Activated CD8-positive, alpha-beta memory T cell treated with anti-CD3 and anti-CD28 coated beads, Interleukin-2, amount 50 U/mL, for 1 hour (primary cell): Measurements from ENCODE around the gene SLC25A10.

Experiments
- DNase-seq: peaks from one replicate; pipeline ENCODE4 v3.0.0-alpha.2; 2020; ENCODE audit errors: extremely low read depth

SLC25A10 gene

DNA sequence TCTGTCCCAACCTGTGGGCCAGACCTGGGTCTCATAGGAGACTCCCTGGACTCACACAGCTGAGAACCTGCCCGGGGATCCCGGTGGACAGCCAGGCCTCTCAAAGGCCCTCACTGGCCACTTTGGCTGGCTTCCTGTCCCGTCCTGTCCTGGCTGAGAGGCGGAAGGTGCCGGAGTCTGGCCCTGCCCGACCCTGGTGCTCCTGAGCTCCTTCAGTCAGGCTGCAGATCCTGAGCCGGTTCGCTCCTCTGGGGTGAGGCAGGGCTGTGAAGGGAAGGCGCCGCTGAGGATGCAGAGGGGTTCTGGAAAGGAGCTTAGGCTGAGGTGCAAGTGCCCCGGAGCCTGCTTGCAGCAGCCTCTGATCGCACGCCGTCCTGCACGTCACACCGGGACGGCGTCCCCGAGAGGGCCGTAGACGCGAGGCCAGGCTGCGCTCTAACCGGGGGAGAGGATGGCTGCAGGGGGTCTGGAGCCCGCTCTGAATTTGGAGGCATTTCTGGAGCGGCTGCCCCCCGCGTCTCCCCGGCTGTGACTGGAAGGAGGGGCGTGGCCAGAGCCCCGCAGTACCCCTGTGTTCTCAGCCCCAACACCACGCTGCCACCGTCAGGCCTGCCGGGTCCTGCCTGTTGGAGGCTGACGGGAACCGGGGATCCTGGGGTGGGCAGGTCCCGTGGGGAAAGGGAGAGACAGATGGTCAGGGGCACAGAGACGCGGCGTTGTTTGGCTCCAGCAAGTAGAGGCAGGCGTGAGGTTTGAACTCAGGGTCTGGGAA, 24.1 kb upstream of the SLC25A10 start:
- no peak for DNase-seq

- DNase-seq, result no peak
Observed at GRCh38 chr17:81688616-81689015, 23.5 kb upstream of the SLC25A10 start.

DNA sequence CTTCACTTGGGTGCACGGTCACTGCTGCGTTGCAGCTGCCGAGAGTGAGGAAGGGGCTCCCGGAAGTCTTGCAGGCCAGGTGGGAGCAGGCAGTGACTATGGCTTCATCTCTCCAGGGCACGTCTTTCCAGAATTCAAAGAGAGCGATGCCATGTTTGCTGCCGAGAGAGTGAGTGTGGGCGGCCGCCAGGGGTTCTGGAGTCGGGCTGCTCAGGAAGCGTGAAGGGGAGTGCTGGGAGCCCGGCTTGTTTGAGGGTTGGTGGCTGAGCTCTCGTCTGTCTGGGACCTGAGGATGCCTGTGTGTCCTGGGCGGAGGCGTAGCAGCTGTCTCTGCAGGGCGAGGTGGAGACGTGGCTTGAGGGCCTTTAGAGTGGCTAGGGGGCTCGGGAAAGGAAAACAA, 22.0 kb upstream of the SLC25A10 start:
- DNase-seq, result no peak

DNA sequence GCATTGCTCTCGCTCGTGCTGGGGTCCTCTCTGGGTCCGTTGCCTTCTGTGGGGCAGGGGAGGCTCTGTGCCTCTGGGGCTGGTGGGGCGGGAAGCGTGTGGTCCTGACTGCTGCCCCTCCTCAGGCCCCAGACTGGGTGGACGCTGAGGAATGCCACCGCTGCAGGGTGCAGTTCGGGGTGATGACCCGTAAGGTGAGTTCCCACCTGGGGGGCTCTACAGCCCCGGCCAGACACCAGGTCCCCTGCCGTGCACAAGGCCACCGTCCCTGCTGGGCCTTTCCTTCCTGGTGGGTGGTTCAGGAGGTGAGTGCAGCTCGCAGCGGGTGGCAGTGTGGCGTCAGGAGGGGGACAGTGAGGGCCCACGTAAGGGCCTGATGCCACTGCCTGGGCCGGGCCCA, 21.5 kb upstream of the SLC25A10 start:
- no peak for DNase-seq

- no peak for DNase-seq
Observed at GRCh38 chr17:81691196-81691595, 20.9 kb upstream of the SLC25A10 start.

- DNase-seq, result no peak
Observed at GRCh38 chr17:81691608-81692007, 20.5 kb upstream of the SLC25A10 start.

- no peak for DNase-seq
Observed at GRCh38 chr17:81693509-81694210, 18.4 kb upstream of the SLC25A10 start.

- no peak for DNase-seq
Observed at GRCh38 chr17:81694810-81695209, 17.3 kb upstream of the SLC25A10 start.

DNA sequence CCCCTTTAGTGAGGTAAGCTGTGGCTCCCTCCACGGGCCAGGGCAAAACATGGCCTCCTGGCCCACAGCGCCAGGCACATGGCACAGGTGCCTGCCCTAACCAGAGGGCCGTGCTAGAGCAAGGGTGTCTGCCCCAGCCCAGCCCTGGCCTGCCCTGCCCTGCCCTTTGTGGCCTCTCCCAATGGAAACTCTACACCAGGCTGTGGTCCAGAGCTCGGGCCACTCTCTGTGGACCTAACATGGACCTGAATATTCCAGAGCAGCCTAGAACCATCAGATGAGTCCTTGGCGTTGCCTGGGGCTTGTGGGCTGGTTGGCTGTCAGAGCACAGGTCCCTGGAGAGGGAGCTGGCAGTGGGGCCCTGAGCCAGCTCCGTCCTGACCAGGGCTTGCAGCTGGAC, 16.9 kb upstream of the SLC25A10 start:
- DNase-seq, result no peak

- no peak for DNase-seq
Observed at GRCh38 chr17:81695801-81696200, 16.3 kb upstream of the SLC25A10 start.

DNA sequence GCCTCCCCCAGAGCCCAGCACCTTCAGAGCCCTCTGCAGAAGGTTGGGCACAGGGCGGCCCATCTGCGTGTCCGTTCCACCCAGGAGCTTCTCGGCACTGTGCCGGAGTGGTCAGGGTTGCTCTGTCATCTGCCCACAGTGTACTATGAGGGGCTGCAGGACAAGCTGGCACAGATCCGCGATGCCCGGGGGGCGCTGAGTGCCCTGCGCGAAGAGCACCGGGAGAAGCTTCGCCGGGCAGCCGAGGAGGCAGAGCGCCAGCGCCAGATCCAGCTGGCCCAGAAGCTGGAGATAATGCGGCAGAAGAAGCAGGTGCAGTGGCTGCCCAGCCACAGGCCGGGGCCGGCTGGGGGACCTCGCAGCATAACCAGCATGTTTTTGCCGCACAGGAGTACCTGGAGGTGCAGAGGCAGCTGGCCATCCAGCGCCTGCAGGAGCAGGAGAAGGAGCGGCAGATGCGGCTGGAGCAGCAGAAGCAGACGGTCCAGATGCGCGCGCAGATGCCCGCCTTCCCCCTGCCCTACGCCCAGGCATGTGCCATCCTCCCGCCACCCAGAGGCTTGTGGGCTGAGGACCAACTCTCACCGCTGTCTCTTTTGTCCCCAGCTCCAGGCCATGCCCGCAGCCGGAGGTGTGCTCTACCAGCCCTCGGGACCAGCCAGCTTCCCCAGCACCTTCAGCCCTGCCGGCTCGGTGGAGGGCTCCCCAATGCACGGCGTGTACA, 15.7 kb upstream of the SLC25A10 start:
- DNase-seq, result no peak

GRCh38 chr17:81697261-81698044, 14.6 kb upstream of the SLC25A10 start:
- no peak for DNase-seq

DNA sequence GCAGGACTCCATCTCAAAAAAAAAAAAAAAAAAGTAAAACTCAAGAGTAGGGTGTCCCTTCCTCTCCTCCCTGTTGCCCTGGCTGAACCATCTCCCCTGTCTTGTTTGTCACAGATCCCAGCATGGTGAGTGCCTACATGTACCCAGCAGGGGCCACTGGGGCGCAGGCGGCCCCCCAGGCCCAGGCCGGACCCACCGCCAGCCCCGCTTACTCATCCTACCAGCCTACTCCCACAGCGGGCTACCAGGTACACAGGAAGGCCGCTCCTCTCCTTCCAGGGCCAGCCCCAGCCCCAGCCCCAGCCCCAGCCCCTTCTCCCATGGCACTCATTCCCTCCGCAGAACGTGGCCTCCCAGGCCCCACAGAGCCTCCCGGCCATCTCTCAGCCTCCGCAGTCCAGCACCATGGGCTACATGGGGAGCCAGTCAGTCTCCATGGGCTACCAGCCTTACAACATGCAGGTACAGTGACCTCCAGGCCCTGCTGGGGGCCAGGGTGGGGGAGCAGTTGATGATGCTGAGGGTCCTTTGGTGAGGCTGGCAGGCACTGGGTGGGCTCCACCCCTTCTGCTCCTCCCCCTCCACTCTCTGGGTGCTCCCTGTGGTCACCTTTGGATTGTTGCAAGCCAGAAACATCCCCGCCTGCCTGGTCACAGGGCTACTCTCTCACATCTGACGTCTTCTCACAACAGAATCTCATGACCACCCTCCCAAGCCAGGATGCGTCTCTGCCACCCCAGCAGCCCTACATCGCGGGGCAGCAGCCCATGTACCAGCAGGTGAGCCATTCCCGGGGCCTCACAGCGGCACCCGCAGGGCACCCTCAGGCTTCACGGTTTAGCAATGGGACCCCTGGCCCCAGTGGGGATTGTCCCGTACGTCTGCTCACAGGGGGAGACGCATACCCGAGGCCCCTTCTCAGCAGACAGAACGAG, 11.5 kb upstream of the SLC25A10 start:
- no peak for DNase-seq

DNA sequence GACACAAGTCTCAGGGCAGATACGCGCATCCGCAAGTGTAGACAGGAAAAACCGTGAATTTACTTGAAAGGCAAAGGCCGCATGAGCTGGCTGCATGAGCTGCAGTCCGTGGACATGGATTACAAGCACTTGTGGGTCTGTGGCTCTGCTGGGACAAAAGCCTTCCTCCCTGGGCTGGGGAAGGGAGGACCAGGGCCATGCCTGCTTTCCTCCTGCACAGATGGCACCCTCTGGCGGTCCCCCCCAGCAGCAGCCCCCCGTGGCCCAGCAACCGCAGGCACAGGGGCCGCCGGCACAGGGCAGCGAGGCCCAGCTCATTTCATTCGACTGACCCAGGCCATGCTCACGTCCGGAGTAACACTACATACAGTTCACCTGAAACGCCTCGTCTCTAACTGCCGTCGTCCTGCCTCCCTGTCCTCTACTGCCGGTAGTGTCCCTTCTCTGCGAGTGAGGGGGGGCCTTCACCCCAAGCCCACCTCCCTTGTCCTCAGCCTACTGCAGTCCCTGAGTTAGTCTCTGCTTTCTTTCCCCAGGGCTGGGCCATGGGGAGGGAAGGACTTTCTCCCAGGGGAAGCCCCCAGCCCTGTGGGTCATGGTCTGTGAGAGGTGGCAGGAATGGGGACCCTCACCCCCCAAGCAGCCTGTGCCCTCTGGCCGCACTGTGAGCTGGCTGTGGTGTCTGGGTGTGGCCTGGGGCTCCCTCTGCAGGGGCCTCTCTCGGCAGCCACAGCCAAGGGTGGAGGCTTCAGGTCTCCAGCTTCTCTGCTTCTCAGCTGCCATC, 10.6 kb upstream of the SLC25A10 start:
- DNase-seq, result no peak

DNA sequence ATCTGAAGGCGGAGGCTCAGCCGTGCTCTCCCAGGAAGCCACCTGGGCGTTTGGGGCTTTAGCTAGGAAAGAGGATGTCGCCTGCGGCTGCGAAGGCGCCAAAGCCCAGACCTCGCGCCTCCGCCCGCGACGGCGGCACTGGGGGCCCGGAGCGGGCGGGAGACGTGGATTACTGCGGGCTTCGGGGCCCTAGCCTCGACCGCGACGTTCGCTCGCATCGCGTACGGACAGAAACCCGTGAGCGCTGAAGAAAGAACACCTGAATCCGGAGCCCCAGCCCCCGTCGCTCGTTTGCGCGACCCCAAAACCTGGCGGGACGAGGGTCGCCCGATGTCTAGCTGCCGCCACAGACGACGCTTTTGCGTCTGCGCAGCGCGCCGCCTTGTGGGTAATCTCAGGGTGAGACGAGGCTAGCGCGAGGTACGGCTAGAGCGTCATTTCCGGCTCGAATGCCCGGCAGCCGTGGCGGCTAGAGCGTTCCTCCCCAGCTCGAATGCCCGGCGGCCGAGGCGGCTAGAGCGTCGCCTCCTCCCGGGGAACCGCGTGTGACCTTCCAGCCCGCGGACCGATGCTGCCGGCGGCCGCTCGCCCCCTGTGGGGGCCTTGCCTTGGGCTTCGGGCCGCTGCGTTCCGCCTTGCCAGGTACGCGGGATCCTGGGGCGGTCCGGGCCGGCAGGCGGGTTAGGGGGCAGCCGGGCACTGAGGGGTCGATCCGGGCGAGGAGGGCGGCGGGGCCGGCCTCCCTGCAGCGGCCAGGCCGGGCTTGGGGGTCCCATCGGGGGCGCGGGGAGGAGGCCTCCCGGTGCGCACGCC, 8.9 kb upstream of the SLC25A10 start, which contains the start of gene MRPL12:
TSS of gene MRPL12 (plus strand) at position 434 of the 813 bp plus-strand sequence. CDS start at position 569, 135 bp downstream.
- DNase-seq, result peak; percentile 69

DNA sequence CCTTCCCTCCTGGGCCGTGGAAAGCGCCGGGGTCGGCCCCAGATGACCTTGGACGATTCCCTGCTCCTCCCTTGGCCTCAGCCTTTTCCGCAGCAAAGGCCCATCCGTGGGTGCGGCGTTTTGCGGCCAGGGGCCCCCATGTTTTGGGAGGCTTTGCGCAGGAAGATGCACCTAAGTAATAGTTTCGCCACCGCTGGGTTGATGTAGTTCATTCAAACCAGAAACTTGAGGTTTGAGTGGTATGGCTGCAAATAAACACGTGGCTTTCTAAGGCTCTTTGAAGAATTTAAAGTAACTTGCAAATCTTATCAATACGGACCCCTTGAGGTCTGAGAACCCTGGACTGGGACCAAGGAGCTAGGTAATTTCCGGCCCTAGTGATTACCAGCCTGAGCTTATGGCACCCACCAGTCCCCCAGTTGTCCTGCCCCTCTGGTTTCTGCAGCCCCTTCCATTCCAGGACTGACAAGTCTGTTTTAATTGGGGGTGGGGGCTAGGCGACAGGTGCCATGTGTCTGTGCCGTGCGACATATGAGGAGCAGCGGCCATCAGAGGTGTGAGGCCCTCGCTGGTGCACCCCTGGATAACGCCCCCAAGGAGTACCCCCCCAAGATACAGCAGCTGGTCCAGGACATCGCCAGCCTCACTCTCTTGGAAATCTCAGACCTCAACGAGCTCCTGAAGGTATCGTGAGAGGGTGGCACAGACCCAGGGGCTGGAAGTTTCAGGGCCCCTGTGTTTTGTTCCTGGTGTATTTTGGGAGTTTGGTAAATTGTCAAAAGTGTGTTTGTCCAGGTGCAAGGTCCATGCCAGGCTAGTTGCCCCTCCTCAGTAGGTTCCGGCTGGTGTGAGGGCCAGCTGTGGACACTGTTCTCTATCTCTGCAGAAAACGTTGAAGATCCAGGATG, 8.1 kb upstream of the SLC25A10 start:
- DNase-seq, result no peak

DNA sequence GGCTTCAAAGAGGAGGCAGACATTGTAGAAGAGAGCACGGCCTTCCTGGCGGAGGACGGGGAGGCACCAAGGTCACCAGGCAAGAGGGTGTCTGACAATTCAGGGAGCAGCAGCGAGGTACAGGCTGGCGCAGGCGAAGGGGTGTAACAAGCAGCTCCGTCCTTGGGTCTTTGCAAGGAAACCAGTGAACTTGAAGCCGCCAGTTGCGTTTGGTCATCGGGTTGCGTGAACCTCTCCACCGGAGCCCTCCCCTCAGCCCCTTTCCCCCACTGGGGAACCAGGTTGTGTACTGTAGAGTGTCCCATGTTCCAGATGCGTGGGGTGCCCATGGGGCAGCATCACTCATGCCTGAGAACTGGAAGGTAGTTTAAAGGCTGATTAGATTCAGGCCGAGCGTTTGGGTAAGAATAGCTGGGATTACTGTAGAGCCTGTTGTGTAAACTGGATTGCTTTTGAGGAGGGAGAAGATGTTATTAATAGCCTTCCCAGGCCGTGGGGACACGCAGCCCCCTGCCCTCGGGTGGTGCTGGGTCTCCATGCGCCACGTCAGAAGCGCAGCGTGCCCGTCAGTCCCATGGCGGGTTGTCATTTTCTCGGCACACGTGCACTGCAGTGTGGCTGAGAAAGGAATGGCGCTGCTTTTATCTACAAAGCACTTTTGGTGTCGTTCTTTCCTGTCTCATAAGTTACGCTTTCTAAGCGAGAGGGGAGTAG, 6.4 kb upstream of the SLC25A10 start:
- no peak for DNase-seq
